K562 (cell line): ENCODE data around the gene SELPLG. TPM values are rescaled to one million over a fixed set of nuclear protein-coding genes. Genes with fewer than 3 reads are reported as not detected.

Experiments used
- ATAC-seq: fragments of 200-7000 bp; cut with Tn5 transposase; 3 replicates; pipeline ENCODE4 v1.9.1; 2020; ENCODE audit warnings: moderate library complexity
- BruUV-seq: library from RNA; stranded (reverse); fragments of 400-500 nt; replicated peaks from 2 replicates; lab custom pipeline; 2021; lab: Mats Ljungman, UMichigan
- CTCF ChIA-PET: fragments of 300-600 bp; formaldehyde crosslinking; extraction: SDS; loops from one replicate; lab custom pipeline; 2021; ENCODE audit warnings: low intra/inter-chr PET ratio; lab: Yijun Ruan, JAX
- POLR2A ChIA-PET: fragments of 300-600, 350-650 bp; sonication (Branson Sonifier 250); formaldehyde crosslinking; extraction: SDS; loops from one replicate; lab custom pipeline; 2021; ENCODE audit warnings: antibody characterized with exemption, inconsistent platforms; lab: Yijun Ruan, JAX
- DNase-seq, 4 experiments: peaks; one replicate each; pipeline versions ENCODE4 v3.0.0 to v3.0.0-alpha.2; 2011 to 2018; ENCODE audit warnings: low spot score in 3 of 4, mixed read lengths in 3 of 4; ENCODE audit errors: extremely low read depth in 1 of 4
- FAIRE-seq: peaks from 2 replicates; lab custom pipeline; 2011; peaks lifted over from hg19 to GRCh38; lab: Jason Lieb, UNC
- H2AFZ ChIP-seq: 2 replicates; pipeline ENCODE4 v1.6.0; 2011; ENCODE audit warnings: low read depth, low read length, control low read depth, inconsistent platforms
- H3K27ac ChIP-seq: fragments of 200-600 bp; 3 replicates; pipeline ENCODE4 v1.8.0; 2011; ENCODE audit warnings: low read depth, mild to moderate bottlenecking, control low read depth, inconsistent platforms, low read length, moderate library complexity, mixed read lengths; ENCODE audit errors: extremely low read depth
- H3K27me3 ChIP-seq, 2 experiments: fragments of 300-600 bp in 1 of 2; 2 replicates in 1 of 2; 3 replicates in 1 of 2; pipeline versions ENCODE4 v1.6.0 to v1.8.0; 2011; ENCODE audit warnings: inconsistent platforms in 2 of 2, low read length in 2 of 2, mild to moderate bottlenecking in 1 of 2, mixed read lengths in 1 of 2, moderate library complexity in 1 of 2; ENCODE audit not compliant: control insufficient read depth in 2 of 2, insufficient read depth in 2 of 2
- H3K36me3 ChIP-seq: fragments of 300-600 bp; 3 replicates; pipeline ENCODE4 v1.8.0; 2011; ENCODE audit warnings: mild to moderate bottlenecking, low read length, inconsistent platforms; ENCODE audit not compliant: control insufficient read depth, insufficient read depth
- H3K4me1 ChIP-seq, 2 experiments: fragments of 200-600 bp in 1 of 2; replicated peaks in 1 of 2; 2 replicates in 1 of 2; 3 replicates in 1 of 2; pipeline versions ENCODE4 v1.5.1 to v1.8.0; 2011; ENCODE audit warnings: inconsistent platforms in 2 of 2, low read length in 2 of 2, mild to moderate bottlenecking in 1 of 2, mixed read lengths in 1 of 2, moderate library complexity in 1 of 2; ENCODE audit not compliant: control insufficient read depth in 2 of 2, insufficient read depth in 2 of 2
- H3K4me2 ChIP-seq: 2 replicates; pipeline ENCODE4 v1.6.1; 2011; ENCODE audit warnings: low read length, control low read depth, inconsistent platforms, mixed read lengths; ENCODE audit not compliant: insufficient read depth
- H3K4me3 ChIP-seq: fragments of 200-600 bp; sonication (generic), shearing (Covaris generic); 2 replicates; pipeline ENCODE4 v1.5.1; 2016; ENCODE audit warnings: control low read depth, inconsistent platforms
- H3K79me2 ChIP-seq: fragments of 200-600 bp; 3 replicates; pipeline ENCODE4 v1.8.0; 2011; ENCODE audit warnings: low read length, inconsistent platforms; ENCODE audit not compliant: control insufficient read depth, insufficient read depth
- H3K9ac ChIP-seq, 2 experiments: 2 replicates each; pipeline versions ENCODE4 v1.6.0 to v1.6.1; 2011; ENCODE audit warnings: low read depth in 2 of 2, low read length in 2 of 2, control low read depth in 1 of 2, inconsistent platforms in 1 of 2, mild to moderate bottlenecking in 1 of 2, mixed read lengths in 1 of 2; ENCODE audit not compliant: insufficient read depth in 1 of 2
- H3K9me1 ChIP-seq: one replicate; pipeline ENCODE4 v1.6.0; 2011; ENCODE audit warnings: inconsistent platforms, mild to moderate bottlenecking, low read length, moderate library complexity; ENCODE audit not compliant: control insufficient read depth, insufficient read depth
- H3K9me3 ChIP-seq: replicated peaks from 2 replicates; pipeline ENCODE4 v1.5.1; 2011; ENCODE audit warnings: low read depth, low read length, inconsistent platforms; ENCODE audit not compliant: control insufficient read depth, insufficient read depth
- H4K20me1 ChIP-seq: replicated peaks from 2 replicates; pipeline ENCODE4 v1.6.1; 2011; ENCODE audit warnings: low read length, inconsistent platforms, mixed read lengths; ENCODE audit not compliant: control insufficient read depth, insufficient read depth
- CBFA2T3 ChIP-seq: fragments of 450-650 bp; IDR thresholded peaks from 2 replicates; pipeline ENCODE4 v1.6.1; 2017
- DACH1 ChIP-seq: fragments of 450-650 bp; IDR thresholded peaks from 2 replicates; pipeline ENCODE4 v1.6.1; 2018; ENCODE audit not compliant: partially characterized antibody
- ELF1 ChIP-seq: fragments of 200-800 bp; sonication (Bioruptor generic); IDR thresholded peaks from 2 replicates; pipeline ENCODE4 v1.6.1; 2016; ENCODE audit warnings: missing genetic modification characterization, missing compliant biosample characterization
- ESRRA ChIP-seq: fragments of 450-650 bp; IDR thresholded peaks from 2 replicates; pipeline ENCODE4 v1.6.1; 2014; ENCODE audit warnings: low read depth, mild to moderate bottlenecking, moderate library complexity, borderline replicate concordance
- RBM17 ChIP-seq: fragments of 200-400 bp; formaldehyde crosslinking; IDR thresholded peaks from 2 replicates; pipeline ENCODE4 v1.6.1; 2017; ENCODE audit warnings: low read depth, mild to moderate bottlenecking, low read length, borderline replicate concordance
- SRF ChIP-seq, 2 experiments: fragments of 250-450, 450-650 bp in 1 of 2; sonication (Bioruptor Pico) in 1 of 2; sonication (generic) in 1 of 2; formaldehyde crosslinking; IDR thresholded peaks; 2 replicates each; pipeline versions ENCODE4 v1.5.0 to v1.5.1; 2020 to 2022; ENCODE audit warnings: mild to moderate bottlenecking in 1 of 2, missing genetic modification reagents in 1 of 2
- THRAP3 ChIP-seq: fragments of 450-650 bp; IDR thresholded peaks from 2 replicates; pipeline ENCODE4 v1.6.1; 2016; ENCODE audit warnings: mild to moderate bottlenecking, inconsistent platforms, borderline replicate concordance
- WGBS: fragments of 100-300 bp; shearing (Covaris generic); methylation state at CpG from one replicate; pipeline ENCODE4 v1.1.6; 2016; ENCODE audit warnings: low coverage, mixed read lengths; ENCODE audit not compliant: insufficient coverage; ENCODE audit errors: missing lambda C conversion rate; 5-methylcytosine and 5-hydroxymethylcytosine counted together
- in situ Hi-C: fragments of 300-500 bp; cut with MboI; formaldehyde crosslinking; loops from 4 replicates; pipeline ENCODE4 v1.15.0; 2018; ENCODE audit warnings: inconsistent platforms, mixed read lengths
- intact Hi-C: fragments of 100-400 bp; cut with micrococcal nuclease; formaldehyde crosslinking; loops from 2 replicates; pipeline ENCODE4 v1.14.2; 2022
- polyA plus RNA-seq, 8 experiments: library from polyadenylated mRNA; depleted of rRNA in 4 of 8; stranded (reverse) in 5 of 8; unstranded in 3 of 8; fragments of >200 nt; fragmentation: Nextera tagmentation in 2 of 8; fragmentation: Illumina TruSeq in 1 of 8; extraction: Ambion mirVana in 2 of 8; extraction: Trizol in 1 of 8; gene quantifications; 2 replicates each; pipeline versions ENCODE4 v1.2.1 to v1.2.3, GENCODE V29; 2011 to 2014; ENCODE audit warnings: inconsistent platforms in 1 of 8, missing spikeins in 1 of 8
- total RNA-seq, 7 experiments: library from RNA; depleted of rRNA in 6 of 7; stranded (reverse); fragments of >200 nt in 6 of 7; fragmentation: Illumina TruSeq in 2 of 7; extraction: Trizol in 2 of 7; gene quantifications; 2 replicates each; pipeline versions ENCODE4 v1.2.1 to v1.2.3, GENCODE V29; 2011 to 2021; ENCODE audit warnings: low replicate concordance in 1 of 7
- TF ChIP-seq, protein P1 (sequence below): sonication (generic); formaldehyde crosslinking; IDR thresholded peaks from 2 replicates; pipeline ENCODE4 v1.4.0; 2020; ENCODE audit warnings: mild to moderate bottlenecking, missing genetic modification reagents
- TF ChIP-seq, protein P2 (sequence below), 2 experiments: fragments of 450-650 bp; conservative IDR thresholded peaks; 2 replicates each; pipeline ENCODE4 v1.6.1; 2017; ENCODE audit warnings: mild to moderate bottlenecking in 2 of 2, moderate library complexity in 2 of 2
- TF ChIP-seq, protein P3 (sequence below): fragments of 450-650 bp; IDR thresholded peaks from 2 replicates; pipeline ENCODE4 v1.6.1; 2014; ENCODE audit warnings: low read depth, mild to moderate bottlenecking, moderate library complexity, borderline replicate concordance
- TF ChIP-seq, protein P4 (sequence below): fragments of 250-450 bp; sonication (Bioruptor Pico); IDR thresholded peaks from 2 replicates; pipeline ENCODE4 v1.8.0; 2022; ENCODE audit warnings: moderate library complexity, mild to moderate bottlenecking, inconsistent platforms
- TF ChIP-seq, protein P5 (sequence below): sonication (generic); formaldehyde crosslinking; IDR thresholded peaks from 2 replicates; pipeline ENCODE4 v1.8.0; 2022; ENCODE audit warnings: missing genetic modification reagents, mild to moderate bottlenecking, moderate library complexity, borderline replicate concordance

Gene SELPLG
- total and polyA plus RNA-seq, 9 of the 15 experiments (the other 6 are each of a cell fraction or from before 2014, with no cell fraction given): 0.22 to 10.2 (median 1.7) TPM

DNA sequence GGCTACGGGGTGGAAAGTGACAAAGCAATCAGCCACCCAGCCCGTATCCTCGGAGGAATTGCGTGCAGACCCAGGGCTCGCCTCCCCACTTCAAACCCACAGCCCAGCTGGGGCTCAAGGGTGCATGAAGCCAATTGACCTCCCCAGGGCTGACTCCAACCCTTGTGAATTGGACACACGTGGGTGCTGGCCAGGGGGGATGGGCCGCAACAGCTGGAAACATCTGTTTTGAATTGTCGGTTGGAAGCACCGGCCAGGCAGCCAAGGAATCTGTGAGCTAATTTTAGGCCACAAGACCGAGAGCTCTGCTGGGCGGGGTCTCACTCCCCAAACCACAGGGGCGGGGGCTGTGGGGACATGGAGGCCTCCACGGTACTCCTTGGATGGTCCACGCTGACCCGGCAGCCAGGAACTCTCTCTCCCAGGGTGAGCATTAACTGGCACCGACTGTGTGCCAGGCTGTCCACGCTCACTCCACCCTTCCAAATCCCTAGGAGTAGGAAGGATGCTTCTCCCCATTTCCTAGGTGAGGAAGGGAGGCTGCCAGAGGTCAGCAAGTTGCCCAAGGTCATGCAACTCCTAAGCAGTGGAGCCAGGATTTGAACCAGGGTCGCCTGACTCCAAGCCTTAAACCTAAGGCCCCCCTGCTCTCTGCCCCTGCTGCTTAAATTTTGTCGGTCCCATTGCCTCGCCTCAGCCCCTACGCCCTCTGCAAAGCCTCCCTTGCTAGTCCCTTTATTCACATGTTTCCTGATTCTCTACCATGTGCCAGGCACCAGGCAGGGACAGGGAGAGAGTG lies 24.0 kb downstream of the SELPLG start:
- no TSS peak for BruUV-seq
- H3K36me3 ChIP-seq: no peaks in the 10 kb centered on the region
- H2AFZ ChIP-seq: no peak overlapping the region
- H3K9me3 ChIP-seq: no peaks in the 10 kb centered on the region
- no peak for FAIRE-seq
- H3K27me3 ChIP-seq: no peaks in the 10 kb centered on the region
- H3K79me2 ChIP-seq: no peaks in the 10 kb centered on the region
- TF ChIP-seq, protein P1, sequence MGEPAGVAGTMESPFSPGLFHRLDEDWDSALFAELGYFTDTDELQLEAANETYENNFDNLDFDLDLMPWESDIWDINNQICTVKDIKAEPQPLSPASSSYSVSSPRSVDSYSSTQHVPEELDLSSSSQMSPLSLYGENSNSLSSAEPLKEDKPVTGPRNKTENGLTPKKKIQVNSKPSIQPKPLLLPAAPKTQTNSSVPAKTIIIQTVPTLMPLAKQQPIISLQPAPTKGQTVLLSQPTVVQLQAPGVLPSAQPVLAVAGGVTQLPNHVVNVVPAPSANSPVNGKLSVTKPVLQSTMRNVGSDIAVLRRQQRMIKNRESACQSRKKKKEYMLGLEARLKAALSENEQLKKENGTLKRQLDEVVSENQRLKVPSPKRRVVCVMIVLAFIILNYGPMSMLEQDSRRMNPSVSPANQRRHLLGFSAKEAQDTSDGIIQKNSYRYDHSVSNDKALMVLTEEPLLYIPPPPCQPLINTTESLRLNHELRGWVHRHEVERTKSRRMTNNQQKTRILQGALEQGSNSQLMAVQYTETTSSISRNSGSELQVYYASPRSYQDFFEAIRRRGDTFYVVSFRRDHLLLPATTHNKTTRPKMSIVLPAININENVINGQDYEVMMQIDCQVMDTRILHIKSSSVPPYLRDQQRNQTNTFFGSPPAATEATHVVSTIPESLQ (CRISPR knock-in tag): no peak
- TF ChIP-seq, protein P2, sequence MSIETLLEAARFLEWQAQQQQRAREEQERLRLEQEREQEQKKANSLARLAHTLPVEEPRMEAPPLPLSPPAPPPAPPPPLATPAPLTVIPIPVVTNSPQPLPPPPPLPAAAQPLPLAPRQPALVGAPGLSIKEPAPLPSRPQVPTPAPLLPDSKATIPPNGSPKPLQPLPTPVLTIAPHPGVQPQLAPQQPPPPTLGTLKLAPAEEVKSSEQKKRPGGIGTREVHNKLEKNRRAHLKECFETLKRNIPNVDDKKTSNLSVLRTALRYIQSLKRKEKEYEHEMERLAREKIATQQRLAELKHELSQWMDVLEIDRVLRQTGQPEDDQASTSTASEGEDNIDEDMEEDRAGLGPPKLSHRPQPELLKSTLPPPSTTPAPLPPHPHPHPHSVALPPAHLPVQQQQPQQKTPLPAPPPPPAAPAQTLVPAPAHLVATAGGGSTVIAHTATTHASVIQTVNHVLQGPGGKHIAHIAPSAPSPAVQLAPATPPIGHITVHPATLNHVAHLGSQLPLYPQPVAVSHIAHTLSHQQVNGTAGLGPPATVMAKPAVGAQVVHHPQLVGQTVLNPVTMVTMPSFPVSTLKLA (conservative IDR thresholded peaks at IDR 0.05): no peak
- TF ChIP-seq ELF1 (tag) (no peak), THRAP3 (no peak), RBM17 (no peak), CBFA2T3 (peak; percentile 33; the same call in 1 of the 2 replicates), DACH1 (peak; percentile 9), SRF (CRISPR knock-in tag; IDR thresholded peaks at IDR 0.05) (no peak), ESRRA (peak; percentile 82)
- TF ChIP-seq, protein P3, sequence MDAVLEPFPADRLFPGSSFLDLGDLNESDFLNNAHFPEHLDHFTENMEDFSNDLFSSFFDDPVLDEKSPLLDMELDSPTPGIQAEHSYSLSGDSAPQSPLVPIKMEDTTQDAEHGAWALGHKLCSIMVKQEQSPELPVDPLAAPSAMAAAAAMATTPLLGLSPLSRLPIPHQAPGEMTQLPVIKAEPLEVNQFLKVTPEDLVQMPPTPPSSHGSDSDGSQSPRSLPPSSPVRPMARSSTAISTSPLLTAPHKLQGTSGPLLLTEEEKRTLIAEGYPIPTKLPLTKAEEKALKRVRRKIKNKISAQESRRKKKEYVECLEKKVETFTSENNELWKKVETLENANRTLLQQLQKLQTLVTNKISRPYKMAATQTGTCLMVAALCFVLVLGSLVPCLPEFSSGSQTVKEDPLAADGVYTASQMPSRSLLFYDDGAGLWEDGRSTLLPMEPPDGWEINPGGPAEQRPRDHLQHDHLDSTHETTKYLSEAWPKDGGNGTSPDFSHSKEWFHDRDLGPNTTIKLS: no peak
- TF ChIP-seq, protein P4, sequence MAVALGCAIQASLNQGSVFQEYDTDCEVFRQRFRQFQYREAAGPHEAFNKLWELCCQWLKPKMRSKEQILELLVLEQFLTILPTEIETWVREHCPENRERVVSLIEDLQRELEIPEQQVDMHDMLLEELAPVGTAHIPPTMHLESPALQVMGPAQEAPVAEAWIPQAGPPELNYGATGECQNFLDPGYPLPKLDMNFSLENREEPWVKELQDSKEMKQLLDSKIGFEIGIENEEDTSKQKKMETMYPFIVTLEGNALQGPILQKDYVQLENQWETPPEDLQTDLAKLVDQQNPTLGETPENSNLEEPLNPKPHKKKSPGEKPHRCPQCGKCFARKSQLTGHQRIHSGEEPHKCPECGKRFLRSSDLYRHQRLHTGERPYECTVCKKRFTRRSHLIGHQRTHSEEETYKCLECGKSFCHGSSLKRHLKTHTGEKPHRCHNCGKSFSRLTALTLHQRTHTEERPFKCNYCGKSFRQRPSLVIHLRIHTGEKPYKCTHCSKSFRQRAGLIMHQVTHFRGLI (CRISPR knock-in tag): no peak
- TF ChIP-seq, protein P5, sequence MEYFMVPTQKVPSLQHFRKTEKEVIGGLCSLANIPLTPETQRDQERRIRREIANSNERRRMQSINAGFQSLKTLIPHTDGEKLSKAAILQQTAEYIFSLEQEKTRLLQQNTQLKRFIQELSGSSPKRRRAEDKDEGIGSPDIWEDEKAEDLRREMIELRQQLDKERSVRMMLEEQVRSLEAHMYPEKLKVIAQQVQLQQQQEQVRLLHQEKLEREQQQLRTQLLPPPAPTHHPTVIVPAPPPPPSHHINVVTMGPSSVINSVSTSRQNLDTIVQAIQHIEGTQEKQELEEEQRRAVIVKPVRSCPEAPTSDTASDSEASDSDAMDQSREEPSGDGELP (CRISPR knock-in tag): peak; percentile 85
- peak; percentile 16 for ATAC-seq
- H3K4me2 ChIP-seq: no peak overlapping the region
- ChIA-PET CTCF (no interaction called here), POLR2A (interaction anchor here (0.5 to 1.1 kb wide), 3 partner anchors 19 to 207 kb away, joined by 3 to 4 read pairs (median 3); no protein-coding TSS in a partner anchor)
- WGBS: 39% methylated on average over 21 of the region's 21 CpGs
- H3K4me3 ChIP-seq: no peak overlapping the region
- peak in 3 of 4 experiments; percentile 41 to 54 (median 45) for DNase-seq
- in situ Hi-C loops (no loop called here), intact Hi-C loops (no loop called here)
- H3K27ac ChIP-seq: no peak overlapping the region
- peak overlapping the region in 1 of 2 experiments; percentile 43; a peak in 2 of 4 replicates for H3K9ac ChIP-seq
- H3K9me1 ChIP-seq: no peaks in the 10 kb centered on the region
- no peaks in the 10 kb centered on the region for H4K20me1 ChIP-seq
- peaks cover 9 to 16% of the 10 kb centered on the region in 2 experiments for H3K4me1 ChIP-seq
